Cardiac muscle cell (in vitro differentiated cells and primary cell): ENCODE data around the gene TCERG1L. TPM values are rescaled to one million over a fixed set of nuclear protein-coding genes. Genes with fewer than 3 reads are reported as not detected.
"Not testable (repeated sequence)": the region's sequence is repeated elsewhere in the genome, so short reads cannot be mapped to it uniquely, and the experiment has no call there.

Experiments
- DNase-seq, 2 donors: peaks; one replicate each; pipeline versions ENCODE4 v3.0.0 to v3.0.0-alpha.2; 2010 to 2017; ENCODE audit warnings: low read depth in 1 of 2, low spot score in 1 of 2
- H3K27ac ChIP-seq: fragments of 200-600 bp; sonication (generic); 2 replicates; pipeline ENCODE4 v1.5.1; 2016
- H3K27me3 ChIP-seq: fragments of 200-600 bp; sonication (generic); 2 replicates; pipeline ENCODE4 v1.6.0; 2016; ENCODE audit warnings: control low read depth
- H3K36me3 ChIP-seq: fragments of 200-600 bp; sonication (generic); 2 replicates; pipeline ENCODE4 v1.5.1; 2016; ENCODE audit warnings: control low read depth
- H3K4me1 ChIP-seq: fragments of 200-600 bp; sonication (generic); 2 replicates; pipeline ENCODE4 v1.8.1; 2017; ENCODE audit warnings: low read depth, mild to moderate bottlenecking, mixed run types
- H3K4me3 ChIP-seq: fragments of 200-600 bp; sonication (generic); 2 replicates; pipeline ENCODE4 v1.5.1; 2016; ENCODE audit warnings: mild to moderate bottlenecking
- H3K9me3 ChIP-seq: fragments of 200-600 bp; sonication (generic); 2 replicates; pipeline ENCODE4 v1.5.1; 2017; ENCODE audit warnings: low read depth, mild to moderate bottlenecking, control low read depth
- CTCF ChIP-seq: IDR thresholded peaks from 2 replicates; pipeline ENCODE4 v1.5.1; 2012; ENCODE audit warnings: low read depth, mild to moderate bottlenecking, low read length
- polyA plus RNA-seq: library from polyadenylated mRNA; unstranded; fragments of >200 nt; fragmentation: Nextera tagmentation; extraction: Ambion mirVana; gene quantifications from 2 replicates; pipeline ENCODE4 v1.2.1, GENCODE V29; 2016
- total RNA-seq: library from RNA; depleted of rRNA; stranded (reverse); fragments of >200 nt; gene quantifications from 2 replicates; pipeline ENCODE4 v1.2.3, GENCODE V29; 2016

Gene TCERG1L
- total and polyA plus RNA-seq, 2 experiments from 2014 or later: 0.12 to 1.9 TPM

- Histone ChIP-seq H3K9me3 (no peaks in the 10 kb centered on the region), H3K4me1 (no peaks in the 10 kb centered on the region), H3K27ac (no peak overlapping the region), H3K36me3 (no peaks in the 10 kb centered on the region), H3K4me3 (no peak overlapping the region), H3K27me3 (no peaks in the 10 kb centered on the region)
- no peak for DNase-seq
- TF ChIP-seq CTCF: no peak
These were observed 229.2 kb downstream of the TCERG1L start for GRCh38 chr10:131082201-131082850.

- H3K9me3 ChIP-seq: no peaks in the 10 kb centered on the region
- no peaks in the 10 kb centered on the region for H3K27me3 ChIP-seq
- H3K27ac ChIP-seq: no peak overlapping the region
- H3K36me3 ChIP-seq: no peaks in the 10 kb centered on the region
- H3K4me1 ChIP-seq: no peaks in the 10 kb centered on the region
- H3K4me3 ChIP-seq: no peak overlapping the region
- TF ChIP-seq CTCF: no peak
- DNase-seq: no peak
These were observed 229.7 kb downstream of the TCERG1L start for GRCh38 chr10:131081786-131082185.

GRCh38 chr10:131081376-131081775, 230.1 kb downstream of the TCERG1L start:
- no peak for TF ChIP-seq CTCF
- Histone ChIP-seq H3K27me3 (no peaks in the 10 kb centered on the region), H3K36me3 (no peaks in the 10 kb centered on the region), H3K4me1 (no peaks in the 10 kb centered on the region), H3K27ac (no peak overlapping the region), H3K9me3 (no peaks in the 10 kb centered on the region), H3K4me3 (no peak overlapping the region)
- DNase-seq: no peak

GRCh38 chr10:131080571-131080970, 230.9 kb downstream of the TCERG1L start:
- no peak overlapping the region for H3K27ac ChIP-seq
- H3K4me1 ChIP-seq: no peaks in the 10 kb centered on the region
- DNase-seq: no peak
- no peaks in the 10 kb centered on the region for H3K36me3 ChIP-seq
- H3K27me3 ChIP-seq: no peaks in the 10 kb centered on the region
- no peaks in the 10 kb centered on the region for H3K9me3 ChIP-seq
- no peak overlapping the region for H3K4me3 ChIP-seq
- TF ChIP-seq CTCF: no peak

GRCh38 chr10:131079314-131079713, 232.2 kb downstream of the TCERG1L start:
- Histone ChIP-seq H3K27ac (no peak overlapping the region), H3K4me1 (no peaks in the 10 kb centered on the region), H3K27me3 (no peaks in the 10 kb centered on the region), H3K9me3 (no peaks in the 10 kb centered on the region), H3K36me3 (no peaks in the 10 kb centered on the region), H3K4me3 (no peak overlapping the region)
- no peak for TF ChIP-seq CTCF
- DNase-seq: no peak

GRCh38 chr10:131078882-131079280, 232.6 kb downstream of the TCERG1L start:
- not testable (repeated sequence) for H3K27ac ChIP-seq, H3K27me3 ChIP-seq, H3K4me1 ChIP-seq, H3K9me3 ChIP-seq, DNase-seq, H3K4me3 ChIP-seq, H3K36me3 ChIP-seq
